Thyroid gland (tissue), 4 donors: Measurements from ENCODE around the gene ETV2.
"Not testable (repeated sequence)": the region's sequence is repeated elsewhere in the genome, so short reads cannot be mapped to it uniquely, and the experiment has no call there.

Source experiments
- CTCF ChIP-seq, 6 experiments: fragments of 200-600 bp in 3 of 6; fragments of 450-650 bp in 3 of 6; sonication (generic) in 3 of 6; IDR thresholded peaks; one replicate each; pipeline ENCODE4 v1.5.1; 2016 to 2019; ENCODE audit warnings: antibody characterized with exemption in 6 of 6, mild to moderate bottlenecking in 2 of 6, inconsistent platforms in 1 of 6, moderate library complexity in 1 of 6
- POLR2A ChIP-seq, 2 donors: fragments of 450-650 bp; IDR thresholded peaks; one replicate each; pipeline ENCODE4 v1.6.1; 2017; ENCODE audit warnings: antibody characterized with exemption in 2 of 2, mild to moderate bottlenecking in 2 of 2, moderate library complexity in 1 of 2

- TF ChIP-seq CTCF, POLR2A (IDR thresholded peaks at IDR 0.05): not testable (repeated sequence)
Observed at GRCh38 chr19:35607170-35607569, 34.4 kb upstream of the ETV2 start.
